GM10847 (cell line): ENCODE data around the gene XAGE1B.
"Not testable (repeated sequence)": the region's sequence is repeated elsewhere in the genome, so short reads cannot be mapped to it uniquely, and the experiment has no call there.

Experiments
- POLR2A ChIP-seq: IDR thresholded peaks from 2 replicates; pipeline ENCODE4 v1.6.1; 2011; ENCODE audit not compliant: insufficient read length; ENCODE audit errors: extremely low read depth

Gene XAGE1B, protein sequence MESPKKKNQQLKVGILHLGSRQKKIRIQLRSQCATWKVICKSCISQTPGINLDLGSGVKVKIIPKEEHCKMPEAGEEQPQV

DNA sequence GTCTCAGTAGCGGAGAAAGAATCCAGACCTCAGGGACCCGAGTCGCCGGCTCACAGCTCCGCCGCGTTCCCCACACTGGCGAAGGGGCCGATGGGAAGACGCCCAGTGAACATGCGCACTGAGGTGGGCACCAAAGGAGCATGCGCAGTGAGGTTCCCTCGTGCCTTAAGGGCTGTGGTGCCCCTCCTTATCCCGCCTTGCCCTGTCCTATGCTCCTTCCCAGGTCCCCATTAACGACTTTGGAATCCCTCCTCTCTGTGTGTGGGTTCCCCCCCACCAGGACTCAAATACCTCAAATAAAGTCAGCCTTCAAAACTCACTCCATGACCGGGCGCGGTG is at the start of gene XAGE1B:
TSS of gene XAGE1B (minus strand) at position 77 of the 339 bp plus-strand sequence. CDS start 1,536 bp downstream, outside the sequence.
- not testable (repeated sequence) for TF ChIP-seq POLR2A

DNA sequence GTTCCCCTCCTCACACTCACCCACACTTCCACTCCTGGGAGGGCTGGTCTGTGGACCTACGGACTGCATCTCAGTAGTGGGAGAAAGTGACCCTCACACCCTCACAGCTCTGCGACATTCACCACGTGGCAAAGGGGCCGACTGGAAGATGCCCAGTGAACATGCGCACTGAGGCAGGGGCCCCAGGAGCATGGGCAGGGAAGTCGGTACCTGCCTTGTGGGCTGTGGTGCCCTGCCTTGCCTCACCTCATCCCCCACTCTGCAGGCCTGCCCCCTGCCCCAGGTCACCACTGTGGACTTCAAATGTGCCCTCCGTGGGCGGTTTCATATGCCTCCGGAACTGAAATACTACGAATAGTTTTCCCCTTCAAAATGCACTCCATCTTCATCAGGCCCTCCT is 46.2 kb upstream of the XAGE1B start:
- TF ChIP-seq POLR2A: no peak

DNA sequence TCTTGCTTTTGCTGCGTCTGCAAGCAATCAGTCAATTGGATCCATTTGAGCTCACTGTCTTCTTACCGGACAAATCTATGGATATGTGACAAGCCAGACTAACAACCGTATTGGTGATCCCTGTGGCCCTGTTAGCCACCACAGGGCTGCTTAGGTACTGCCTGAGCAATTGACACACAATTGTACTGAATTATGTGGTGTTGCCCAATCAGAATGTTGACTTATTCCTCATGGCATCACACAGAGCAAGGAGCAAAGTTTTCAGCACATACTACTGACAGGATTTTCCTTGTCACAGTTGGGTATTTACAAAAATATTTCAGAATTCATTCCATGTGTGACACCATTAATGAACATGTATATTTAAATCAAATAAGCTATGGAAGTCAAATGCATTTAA is 41.3 kb upstream of the XAGE1B start:
- no peak for TF ChIP-seq POLR2A

DNA sequence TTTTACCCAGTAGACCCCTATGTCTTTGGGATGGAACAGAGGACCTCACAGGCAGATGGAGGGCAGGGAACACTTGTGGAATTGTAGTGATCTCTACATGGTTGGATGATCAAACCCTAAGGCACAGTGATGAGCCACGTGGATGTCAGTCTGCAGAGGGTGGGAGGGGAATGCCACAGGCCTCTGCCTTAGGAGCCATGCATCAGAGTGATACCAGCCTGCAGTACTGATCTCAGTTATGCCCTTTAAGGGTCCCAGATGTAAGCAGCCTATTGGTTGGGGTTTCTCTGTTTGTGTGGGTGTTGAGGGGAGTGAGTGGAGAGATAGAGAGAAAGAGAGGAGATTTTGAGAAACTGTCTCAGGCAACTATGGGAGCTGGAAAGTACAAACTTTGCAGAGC is 39.9 kb upstream of the XAGE1B start:
- TF ChIP-seq POLR2A: no peak

DNA sequence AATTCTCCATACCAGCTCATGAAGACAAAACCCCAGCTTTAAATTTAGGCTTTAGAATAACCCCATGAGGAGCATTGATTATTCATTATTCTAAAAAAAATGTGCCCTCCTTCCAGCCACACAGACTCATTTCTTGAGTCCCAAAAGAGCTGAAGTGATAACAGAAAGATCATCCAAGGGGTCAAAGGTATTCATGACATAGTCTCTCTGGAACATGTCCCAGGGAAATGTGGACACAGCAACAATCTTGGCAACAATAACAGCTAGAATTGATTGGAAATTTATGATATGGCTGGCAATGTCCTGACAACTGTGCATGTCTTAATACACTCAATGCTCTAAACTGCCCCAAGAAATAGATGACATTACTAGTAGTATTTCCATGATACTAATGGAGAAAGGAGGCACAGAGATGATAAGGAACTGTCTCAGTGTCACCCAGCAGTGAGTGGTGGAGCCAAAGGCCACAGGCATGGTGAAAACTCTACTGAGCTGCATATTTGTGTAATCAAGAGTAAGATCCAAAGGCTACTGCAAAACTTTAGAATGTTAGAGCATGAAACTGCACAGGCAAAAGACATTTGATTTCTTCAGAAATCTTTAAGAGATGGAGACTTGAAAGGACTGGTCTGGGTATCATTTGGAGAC is 37.3 kb upstream of the XAGE1B start:
- TF ChIP-seq POLR2A: no peak

DNA sequence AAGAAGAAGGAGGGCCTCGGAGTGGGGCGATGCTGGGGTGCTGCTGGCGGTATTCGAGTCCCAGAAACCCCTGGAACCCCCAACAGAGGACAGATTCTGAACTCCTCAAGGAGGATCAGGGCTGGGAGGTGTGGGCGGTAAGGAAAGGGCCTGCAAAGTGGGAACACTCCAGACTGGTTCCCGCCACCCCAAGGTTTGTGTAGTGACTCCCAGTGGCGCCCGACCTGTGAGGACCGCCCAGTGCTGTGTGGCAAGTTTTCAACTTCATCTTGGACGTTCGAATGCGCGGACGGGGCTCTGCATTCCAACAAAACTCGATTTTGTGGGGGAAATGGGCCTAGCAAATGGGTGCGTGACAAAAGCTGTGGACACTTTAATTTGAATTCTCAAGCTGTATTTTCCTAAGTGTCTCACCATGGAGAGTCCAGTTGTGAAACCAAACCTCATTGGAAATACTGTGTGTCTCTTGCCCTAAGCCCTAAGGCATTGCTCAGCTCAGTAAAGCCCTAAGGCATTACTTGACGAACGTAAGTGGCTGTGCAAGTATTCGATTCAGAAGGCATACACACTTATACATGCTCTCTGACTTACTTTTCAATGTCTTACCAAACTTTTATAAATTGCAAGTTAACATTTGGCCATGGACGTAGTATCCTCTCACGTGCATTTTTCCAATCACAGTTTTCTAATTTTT is 27.4 kb upstream of the XAGE1B start:
- TF ChIP-seq POLR2A: no peak

DNA sequence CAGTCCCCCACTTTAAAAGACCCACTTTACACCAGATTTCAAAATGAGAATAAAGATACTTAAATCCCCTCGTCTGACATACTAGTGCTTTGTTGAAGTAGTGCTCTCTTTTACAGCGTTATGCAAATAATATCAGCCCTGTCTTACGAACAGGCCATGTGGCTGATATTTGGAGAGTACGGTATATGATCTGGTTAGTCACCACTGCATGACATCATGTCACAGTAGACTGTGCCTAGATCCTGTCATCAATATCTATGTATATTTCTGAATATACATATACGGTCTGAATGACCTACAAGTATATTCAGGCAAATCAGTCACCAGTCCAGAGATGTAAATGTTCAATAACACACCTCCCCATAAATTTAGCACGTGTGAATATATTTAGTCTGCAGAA is 25.4 kb upstream of the XAGE1B start:
- TF ChIP-seq POLR2A: no peak

DNA sequence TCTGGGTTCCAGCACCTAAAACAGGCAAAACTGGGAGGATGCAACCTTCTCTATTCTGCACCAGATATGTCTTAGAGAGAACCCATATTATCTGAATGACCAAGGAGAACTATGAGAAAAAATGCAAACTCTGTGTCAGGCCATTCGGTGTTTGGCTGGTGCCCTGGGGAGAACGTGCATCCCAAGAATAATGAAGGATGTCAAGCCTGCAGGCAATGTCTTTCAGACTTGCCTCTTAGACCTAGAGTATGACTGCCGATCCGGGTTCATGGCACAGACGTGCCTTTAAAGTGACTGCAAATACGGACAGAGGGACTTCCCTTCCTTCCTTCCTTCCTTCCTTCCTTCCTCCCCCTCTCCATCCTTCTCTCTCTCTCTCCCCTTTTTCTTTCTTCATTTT is 6.9 kb downstream of the XAGE1B start:
- TF ChIP-seq POLR2A: no peak

DNA sequence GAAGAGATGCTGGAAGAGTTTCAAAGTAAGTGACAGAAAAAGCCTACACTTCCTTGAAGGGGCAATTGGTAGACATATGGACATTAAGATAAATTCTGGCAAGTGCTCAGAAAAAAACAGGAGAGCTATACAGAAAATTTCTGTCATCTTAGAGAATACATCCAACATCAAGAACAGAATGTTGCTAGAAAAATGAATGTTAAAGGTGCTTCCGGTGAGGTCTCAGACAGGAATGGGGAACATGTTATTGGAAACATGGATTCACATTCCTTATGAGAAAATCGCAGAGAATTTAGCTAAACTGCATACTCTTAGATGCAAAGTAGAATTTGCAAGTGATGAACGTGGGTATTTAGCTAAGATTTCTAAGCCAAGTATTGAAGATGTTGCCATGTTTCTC is 9.5 kb downstream of the XAGE1B start:
- no peak for TF ChIP-seq POLR2A

DNA sequence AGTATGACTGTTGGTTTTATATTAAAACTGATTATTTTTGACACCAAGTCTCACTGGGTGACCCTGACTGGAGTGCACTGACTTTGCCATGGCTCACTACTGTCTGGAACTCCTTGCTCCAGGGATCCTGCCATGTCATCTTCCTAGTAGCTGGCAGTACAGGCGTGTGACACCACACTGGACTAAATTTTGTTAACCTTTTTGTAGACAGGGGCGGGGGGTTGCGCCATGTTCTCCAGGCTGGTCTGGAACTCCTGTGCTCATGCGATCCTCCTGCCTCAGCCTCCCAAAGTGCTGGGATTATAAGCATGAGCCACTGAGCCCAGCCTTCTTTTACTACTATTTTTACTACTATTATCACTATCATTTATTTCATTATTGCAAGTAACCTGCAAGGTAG is 12.3 kb downstream of the XAGE1B start:
- TF ChIP-seq POLR2A: no peak

DNA sequence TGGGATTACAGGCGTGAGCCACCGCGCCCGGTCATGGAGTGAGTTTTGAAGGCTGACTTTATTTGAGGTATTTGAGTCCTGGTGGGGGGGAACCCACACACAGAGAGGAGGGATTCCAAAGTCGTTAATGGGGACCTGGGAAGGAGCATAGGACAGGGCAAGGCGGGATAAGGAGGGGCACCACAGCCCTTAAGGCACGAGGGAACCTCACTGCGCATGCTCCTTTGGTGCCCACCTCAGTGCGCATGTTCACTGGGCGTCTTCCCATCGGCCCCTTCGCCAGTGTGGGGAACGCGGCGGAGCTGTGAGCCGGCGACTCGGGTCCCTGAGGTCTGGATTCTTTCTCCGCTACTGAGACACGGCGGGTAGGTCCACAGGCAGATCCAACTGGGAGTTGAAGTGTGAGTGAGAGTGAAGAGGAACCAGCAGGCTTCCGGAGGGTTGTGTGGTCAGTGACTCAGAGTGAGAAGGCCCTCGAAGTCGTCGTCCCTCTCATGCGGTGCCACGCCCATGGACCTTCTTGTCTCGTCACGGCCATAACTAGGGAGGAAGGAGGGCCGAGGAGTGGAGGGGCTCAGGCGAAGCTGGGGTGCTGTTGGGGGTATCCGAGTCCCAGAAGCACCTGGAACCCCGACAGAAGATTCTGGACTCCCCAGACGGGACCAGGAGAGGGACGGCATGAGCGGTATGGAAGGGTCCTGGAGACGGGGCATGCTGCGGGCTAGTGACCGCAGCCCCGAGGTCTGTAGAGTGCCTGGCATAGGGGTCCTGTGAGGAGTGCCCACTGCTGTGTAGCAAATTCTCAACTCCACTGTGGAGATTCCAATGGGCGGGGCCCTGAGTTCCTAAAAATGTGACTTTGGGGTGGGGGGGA is 21.1 kb downstream of the XAGE1B start, which contains the start of gene XAGE1A:
TSS of gene XAGE1A (plus strand) at position 264 of the 874 bp plus-strand sequence. CDS start 1,554 bp downstream, outside the sequence.
- TF ChIP-seq POLR2A: not testable (repeated sequence)
